Measurements from ENCODE around the gene TMPRSS11D. TPM values are rescaled to one million over a fixed set of nuclear protein-coding genes. Genes with fewer than 3 reads are reported as not detected.

TMPRSS11D gene
- total and polyA plus RNA-seq, 2 donors (not counting 3 experiments of a cell fraction or from before 2014, with no cell fraction given): 0.03 TPM; not detected in 1

DNA sequence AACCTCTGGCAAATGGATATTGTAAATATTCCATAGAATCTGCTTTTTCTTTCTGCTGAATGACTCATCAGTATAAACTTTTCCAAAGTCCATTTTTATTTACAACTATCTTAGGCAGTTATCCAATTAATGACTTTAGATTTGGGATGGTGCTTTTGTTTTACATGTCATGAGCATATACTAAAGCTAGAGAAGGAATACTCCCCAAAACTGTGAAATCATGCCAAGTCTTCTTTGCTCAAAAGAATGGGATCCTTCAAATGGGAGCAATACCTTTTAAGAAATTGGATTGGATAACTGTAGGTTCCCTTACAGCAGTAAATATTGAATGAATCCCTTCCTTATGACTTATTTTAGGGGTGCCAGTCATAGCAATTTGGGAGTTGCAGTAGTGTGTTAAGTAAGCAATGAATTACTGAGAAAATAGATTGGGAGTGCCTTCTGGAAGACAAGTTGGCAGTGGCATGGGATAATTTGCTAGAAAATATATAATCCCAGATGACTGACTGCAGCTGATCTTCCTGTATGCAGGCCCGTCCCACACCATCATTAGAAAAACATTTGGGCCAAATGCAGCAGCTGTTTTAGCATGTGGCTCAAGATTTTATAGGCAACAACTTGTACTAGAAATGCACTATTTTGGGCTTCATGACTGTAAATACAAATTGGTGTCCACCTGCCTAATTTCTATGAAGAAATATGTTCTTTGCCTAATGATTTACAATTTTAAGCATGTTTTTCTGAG is 2.8 kb downstream of the TMPRSS11D start:
- TF ChIP-seq JUN (IDR thresholded peaks at IDR 0.05; ENCODE audit: borderline replicate concordance, insufficient read depth, insufficient read length, low read depth) (no peak), MYC (IDR thresholded peaks at IDR 0.05; ENCODE audit: low read depth, low read length) (no peak), EZH2 (IDR thresholded peaks at IDR 0.05; ENCODE audit: borderline replicate concordance, low read depth, low read length, severe bottlenecking) (no peak), POLR2AphosphoS5 (IDR thresholded peaks at IDR 0.05; ENCODE audit: insufficient read depth, low read depth, low read length) (no peak), FOS (IDR thresholded peaks at IDR 0.05; ENCODE audit: borderline replicate concordance, insufficient read depth, low read length) (no peak), GATA2 (IDR thresholded peaks at IDR 0.05; ENCODE audit: insufficient read depth, insufficient read length, low read depth, low read length) (no peak), POLR2A (IDR thresholded peaks at IDR 0.05; ENCODE audit: low read depth, low read length) (no peak)
- TF ChIP-seq, protein P1, sequence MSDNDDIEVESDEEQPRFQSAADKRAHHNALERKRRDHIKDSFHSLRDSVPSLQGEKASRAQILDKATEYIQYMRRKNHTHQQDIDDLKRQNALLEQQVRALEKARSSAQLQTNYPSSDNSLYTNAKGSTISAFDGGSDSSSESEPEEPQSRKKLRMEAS (IDR thresholded peaks at IDR 0.05; ENCODE audit: insufficient read depth, insufficient read length): no peak
- TF ChIP-seq, protein P2, sequence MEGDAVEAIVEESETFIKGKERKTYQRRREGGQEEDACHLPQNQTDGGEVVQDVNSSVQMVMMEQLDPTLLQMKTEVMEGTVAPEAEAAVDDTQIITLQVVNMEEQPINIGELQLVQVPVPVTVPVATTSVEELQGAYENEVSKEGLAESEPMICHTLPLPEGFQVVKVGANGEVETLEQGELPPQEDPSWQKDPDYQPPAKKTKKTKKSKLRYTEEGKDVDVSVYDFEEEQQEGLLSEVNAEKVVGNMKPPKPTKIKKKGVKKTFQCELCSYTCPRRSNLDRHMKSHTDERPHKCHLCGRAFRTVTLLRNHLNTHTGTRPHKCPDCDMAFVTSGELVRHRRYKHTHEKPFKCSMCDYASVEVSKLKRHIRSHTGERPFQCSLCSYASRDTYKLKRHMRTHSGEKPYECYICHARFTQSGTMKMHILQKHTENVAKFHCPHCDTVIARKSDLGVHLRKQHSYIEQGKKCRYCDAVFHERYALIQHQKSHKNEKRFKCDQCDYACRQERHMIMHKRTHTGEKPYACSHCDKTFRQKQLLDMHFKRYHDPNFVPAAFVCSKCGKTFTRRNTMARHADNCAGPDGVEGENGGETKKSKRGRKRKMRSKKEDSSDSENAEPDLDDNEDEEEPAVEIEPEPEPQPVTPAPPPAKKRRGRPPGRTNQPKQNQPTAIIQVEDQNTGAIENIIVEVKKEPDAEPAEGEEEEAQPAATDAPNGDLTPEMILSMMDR (IDR thresholded peaks at IDR 0.05; ENCODE audit: extremely low read depth in 1 of 2, insufficient read depth in 1 of 2, low read depth in 1 of 2, low read length in 2 of 2): no peak
- Histone ChIP-seq H4K20me1 (replicated peaks; ENCODE audit: control insufficient read depth, extremely low read depth, insufficient read depth, low read length) (no peaks in the 10 kb centered on the region), H3K79me2 (ENCODE audit: control insufficient read depth, insufficient read depth, low read length) (no peaks in the 10 kb centered on the region), H3K9me3 (replicated peaks; ENCODE audit: control insufficient read depth, insufficient read depth, low read length) (no peaks in the 10 kb centered on the region), H3K27me3 (ENCODE audit: control insufficient read depth in 2 of 2, insufficient read depth in 2 of 2, low read length in 2 of 2) (no peaks in the 10 kb centered on the region), H2AFZ (ENCODE audit: low read depth, low read length) (no peak overlapping the region), H3K4me2 (ENCODE audit: insufficient read depth, low read length) (no peak overlapping the region), H3K9ac (replicated peaks; ENCODE audit: extremely low read depth, insufficient read depth, low read length) (no peak overlapping the region), H3K9me1 (replicated peaks; ENCODE audit: control insufficient read depth, extremely low read depth, insufficient read depth, low read length) (no peaks in the 10 kb centered on the region), H3K4me1 (ENCODE audit: control insufficient read depth, extremely low read depth, insufficient read depth, low read length) (peaks cover 10% of the 10 kb centered on the region), H3K36me3 (ENCODE audit: control insufficient read depth in 2 of 2, extremely low read depth in 1 of 2, insufficient read depth in 2 of 2, low read length in 2 of 2) (no peaks in the 10 kb centered on the region), H3K27ac (ENCODE audit: insufficient read depth, low read depth, low read length) (no peak overlapping the region), H3K4me3 (replicated peaks in 1 of 3; ENCODE audit: insufficient read depth in 1 of 3, low read depth in 1 of 3, low read length in 3 of 3) (no peak overlapping the region)
- CTCF ChIA-PET: no interaction called here
- dilution Hi-C loops (cut with MboI; ENCODE audit: extremely low pct_ligation_motif_present, low sequenced_read_pairs) (no loop called here), intact Hi-C loops (cut with micrococcal nuclease) (no loop called here)
- FAIRE-seq (no peak), DNase-seq (ENCODE audit: low read depth, low spot score) (no peak)
- BruUV-seq (replicated peaks): no TSS peak
- POLR2A ChIA-PET: no interaction called here

Measured in endothelial cell of umbilical vein (primary cell).